ENCODE results near the gene ZXDC. TPM values are rescaled to one million over a fixed set of nuclear protein-coding genes. Genes with fewer than 3 reads are reported as not detected.

Gene ZXDC
- total RNA-seq, 1 experiment from 2014 or later: 33.3 TPM

DNA sequence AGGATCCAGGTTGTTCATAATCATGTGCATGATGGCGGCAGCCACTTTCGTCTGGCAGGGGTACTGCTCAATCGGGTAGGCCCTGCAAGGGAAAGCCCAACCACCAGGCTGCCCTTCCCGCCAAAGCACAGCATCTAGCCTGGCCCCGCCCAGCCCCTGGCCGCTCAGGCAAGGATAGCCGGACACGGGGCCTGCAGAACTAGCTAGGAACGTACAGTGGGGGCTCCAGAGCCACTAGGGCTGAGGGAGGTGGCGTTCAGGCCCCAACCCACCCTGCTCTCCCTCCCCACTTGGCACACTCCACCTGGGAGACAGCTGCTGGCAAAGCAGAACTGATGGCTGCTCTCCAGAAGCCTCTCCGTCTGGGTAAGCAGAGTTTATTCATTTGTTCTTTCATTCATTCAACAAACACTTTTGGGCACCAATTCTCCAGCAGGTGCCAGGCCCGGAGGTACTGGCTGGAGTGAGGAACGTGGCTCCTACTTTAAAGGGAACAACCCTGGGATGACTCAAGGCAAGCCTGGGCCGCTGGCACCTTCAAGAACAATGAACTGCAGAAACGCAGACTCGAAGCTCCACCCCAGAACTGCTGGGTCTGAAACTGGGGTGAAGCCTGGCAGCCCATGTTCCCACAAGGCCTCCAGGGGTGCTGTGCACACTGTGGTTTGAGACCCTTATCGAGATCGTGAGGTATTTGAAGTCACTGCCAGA, 34.1 kb upstream of the ZXDC start:
- DNase-seq (ENCODE audit: low read depth, low spot score) (no peak), ATAC-seq (no peak)
- Histone ChIP-seq H3K36me3 (ENCODE audit: control insufficient read depth, insufficient read depth, low read length) (no peaks in the 10 kb centered on the region), H3K27ac (ENCODE audit: low read length) (no peak overlapping the region), H3K4me1 (ENCODE audit: control insufficient read depth, insufficient read depth, low read length) (no peaks in the 10 kb centered on the region), H3K4me3 (ENCODE audit: low read depth in 2 of 2, low read length in 2 of 2) (no peak overlapping the region), H3K27me3 (ENCODE audit: control insufficient read depth, insufficient read depth, low read length) (peaks cover 5% of the 10 kb centered on the region; the same call in 1 of the 2 replicates), H3K9me3 (ENCODE audit: control insufficient read depth, insufficient read depth, low read depth, low read length) (no peaks in the 10 kb centered on the region)
- no TSS peak for BruUV-seq (replicated peaks)
- ChIA-PET POLR2A (no interaction called here), CTCF (no interaction called here)
- intact Hi-C loops (cut with micrococcal nuclease; ENCODE audit: unreplicated experiment) (no loop called here), in situ Hi-C loops (cut with HindIII; ENCODE audit: low pct_unique_long_range_greater_than_20kb, low sequenced_read_pairs) (no loop called here)
- TF ChIP-seq, protein P1, sequence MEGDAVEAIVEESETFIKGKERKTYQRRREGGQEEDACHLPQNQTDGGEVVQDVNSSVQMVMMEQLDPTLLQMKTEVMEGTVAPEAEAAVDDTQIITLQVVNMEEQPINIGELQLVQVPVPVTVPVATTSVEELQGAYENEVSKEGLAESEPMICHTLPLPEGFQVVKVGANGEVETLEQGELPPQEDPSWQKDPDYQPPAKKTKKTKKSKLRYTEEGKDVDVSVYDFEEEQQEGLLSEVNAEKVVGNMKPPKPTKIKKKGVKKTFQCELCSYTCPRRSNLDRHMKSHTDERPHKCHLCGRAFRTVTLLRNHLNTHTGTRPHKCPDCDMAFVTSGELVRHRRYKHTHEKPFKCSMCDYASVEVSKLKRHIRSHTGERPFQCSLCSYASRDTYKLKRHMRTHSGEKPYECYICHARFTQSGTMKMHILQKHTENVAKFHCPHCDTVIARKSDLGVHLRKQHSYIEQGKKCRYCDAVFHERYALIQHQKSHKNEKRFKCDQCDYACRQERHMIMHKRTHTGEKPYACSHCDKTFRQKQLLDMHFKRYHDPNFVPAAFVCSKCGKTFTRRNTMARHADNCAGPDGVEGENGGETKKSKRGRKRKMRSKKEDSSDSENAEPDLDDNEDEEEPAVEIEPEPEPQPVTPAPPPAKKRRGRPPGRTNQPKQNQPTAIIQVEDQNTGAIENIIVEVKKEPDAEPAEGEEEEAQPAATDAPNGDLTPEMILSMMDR (IDR thresholded peaks at IDR 0.05): no peak
- TF ChIP-seq SIN3A (IDR thresholded peaks at IDR 0.05; ENCODE audit: borderline replicate concordance, insufficient read depth, low read depth, low read length) (no peak), TCF7L2 (IDR thresholded peaks at IDR 0.05; ENCODE audit: low read depth, low read length) (no peak), POLR2AphosphoS5 (IDR thresholded peaks at IDR 0.05; ENCODE audit: low read depth, low read length) (no peak)
- TF ChIP-seq, protein P2, sequence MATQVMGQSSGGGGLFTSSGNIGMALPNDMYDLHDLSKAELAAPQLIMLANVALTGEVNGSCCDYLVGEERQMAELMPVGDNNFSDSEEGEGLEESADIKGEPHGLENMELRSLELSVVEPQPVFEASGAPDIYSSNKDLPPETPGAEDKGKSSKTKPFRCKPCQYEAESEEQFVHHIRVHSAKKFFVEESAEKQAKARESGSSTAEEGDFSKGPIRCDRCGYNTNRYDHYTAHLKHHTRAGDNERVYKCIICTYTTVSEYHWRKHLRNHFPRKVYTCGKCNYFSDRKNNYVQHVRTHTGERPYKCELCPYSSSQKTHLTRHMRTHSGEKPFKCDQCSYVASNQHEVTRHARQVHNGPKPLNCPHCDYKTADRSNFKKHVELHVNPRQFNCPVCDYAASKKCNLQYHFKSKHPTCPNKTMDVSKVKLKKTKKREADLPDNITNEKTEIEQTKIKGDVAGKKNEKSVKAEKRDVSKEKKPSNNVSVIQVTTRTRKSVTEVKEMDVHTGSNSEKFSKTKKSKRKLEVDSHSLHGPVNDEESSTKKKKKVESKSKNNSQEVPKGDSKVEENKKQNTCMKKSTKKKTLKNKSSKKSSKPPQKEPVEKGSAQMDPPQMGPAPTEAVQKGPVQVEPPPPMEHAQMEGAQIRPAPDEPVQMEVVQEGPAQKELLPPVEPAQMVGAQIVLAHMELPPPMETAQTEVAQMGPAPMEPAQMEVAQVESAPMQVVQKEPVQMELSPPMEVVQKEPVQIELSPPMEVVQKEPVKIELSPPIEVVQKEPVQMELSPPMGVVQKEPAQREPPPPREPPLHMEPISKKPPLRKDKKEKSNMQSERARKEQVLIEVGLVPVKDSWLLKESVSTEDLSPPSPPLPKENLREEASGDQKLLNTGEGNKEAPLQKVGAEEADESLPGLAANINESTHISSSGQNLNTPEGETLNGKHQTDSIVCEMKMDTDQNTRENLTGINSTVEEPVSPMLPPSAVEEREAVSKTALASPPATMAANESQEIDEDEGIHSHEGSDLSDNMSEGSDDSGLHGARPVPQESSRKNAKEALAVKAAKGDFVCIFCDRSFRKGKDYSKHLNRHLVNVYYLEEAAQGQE (IDR thresholded peaks at IDR 0.05; ENCODE audit: insufficient read depth in 1 of 2, low read depth in 2 of 2, low read length in 1 of 2): no peak

DNA sequence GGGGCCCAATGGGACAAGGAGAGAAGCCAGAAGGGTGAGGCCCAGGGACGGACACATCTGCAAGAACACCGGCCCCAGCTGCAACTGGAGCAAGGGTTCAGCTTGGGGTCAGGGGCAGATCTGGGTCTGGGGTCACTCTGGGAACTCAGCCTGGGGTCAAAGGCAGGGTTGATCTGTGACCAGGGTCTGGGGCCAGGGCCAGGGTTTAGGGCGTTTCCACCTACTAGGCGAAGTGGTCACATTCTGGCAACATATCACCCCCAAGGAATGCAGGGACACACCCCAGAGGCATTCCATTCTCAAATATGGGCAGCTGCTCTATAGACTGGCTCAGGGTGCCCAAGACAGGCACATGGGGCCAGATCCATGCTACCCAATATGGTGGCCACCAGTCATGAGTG, 32.9 kb upstream of the ZXDC start:
- ATAC-seq (no peak), DNase-seq (ENCODE audit: low read depth, low spot score) (no peak)
- intact Hi-C loops (cut with micrococcal nuclease; ENCODE audit: unreplicated experiment) (no loop called here), in situ Hi-C loops (cut with HindIII; ENCODE audit: low pct_unique_long_range_greater_than_20kb, low sequenced_read_pairs) (no loop called here)
- H3K4me1 ChIP-seq (ENCODE audit: control insufficient read depth, insufficient read depth, low read length): no peaks in the 10 kb centered on the region
- no peak overlapping the region for H3K27ac ChIP-seq (ENCODE audit: low read length)
- no peaks in the 10 kb centered on the region for H3K9me3 ChIP-seq (ENCODE audit: control insufficient read depth, insufficient read depth, low read depth, low read length)
- POLR2A ChIA-PET: no interaction called here
- no peak overlapping the region for H3K4me3 ChIP-seq (ENCODE audit: low read depth in 2 of 2, low read length in 2 of 2)
- H3K27me3 ChIP-seq (ENCODE audit: control insufficient read depth, insufficient read depth, low read length): peaks cover 10% of the 10 kb centered on the region
- CTCF ChIA-PET: no interaction called here
- TF ChIP-seq POLR2AphosphoS5 (IDR thresholded peaks at IDR 0.05; ENCODE audit: low read depth, low read length) (no peak), SIN3A (IDR thresholded peaks at IDR 0.05; ENCODE audit: borderline replicate concordance, insufficient read depth, low read depth, low read length) (no peak)
- TF ChIP-seq, protein P2 (IDR thresholded peaks at IDR 0.05; ENCODE audit: insufficient read depth in 1 of 2, low read depth in 2 of 2, low read length in 1 of 2): no peak
- TF ChIP-seq, protein P1 (IDR thresholded peaks at IDR 0.05): no peak
- H3K36me3 ChIP-seq (ENCODE audit: control insufficient read depth, insufficient read depth, low read length): no peaks in the 10 kb centered on the region
- BruUV-seq (replicated peaks): no TSS peak

Measured in Panc1 (cell line).